Putamen (tissue), 1 donor: ENCODE measurements around the gene PPP2R1B.
A peak's percentile ranks its signal among the peaks of the same experiment; 100 is the strongest.

Source experiments
- DNase-seq: peaks from one replicate; pipeline ENCODE4 v3.0.0-alpha.2; 2016; ENCODE audit warnings: low spot score

The PPP2R1B gene

DNA sequence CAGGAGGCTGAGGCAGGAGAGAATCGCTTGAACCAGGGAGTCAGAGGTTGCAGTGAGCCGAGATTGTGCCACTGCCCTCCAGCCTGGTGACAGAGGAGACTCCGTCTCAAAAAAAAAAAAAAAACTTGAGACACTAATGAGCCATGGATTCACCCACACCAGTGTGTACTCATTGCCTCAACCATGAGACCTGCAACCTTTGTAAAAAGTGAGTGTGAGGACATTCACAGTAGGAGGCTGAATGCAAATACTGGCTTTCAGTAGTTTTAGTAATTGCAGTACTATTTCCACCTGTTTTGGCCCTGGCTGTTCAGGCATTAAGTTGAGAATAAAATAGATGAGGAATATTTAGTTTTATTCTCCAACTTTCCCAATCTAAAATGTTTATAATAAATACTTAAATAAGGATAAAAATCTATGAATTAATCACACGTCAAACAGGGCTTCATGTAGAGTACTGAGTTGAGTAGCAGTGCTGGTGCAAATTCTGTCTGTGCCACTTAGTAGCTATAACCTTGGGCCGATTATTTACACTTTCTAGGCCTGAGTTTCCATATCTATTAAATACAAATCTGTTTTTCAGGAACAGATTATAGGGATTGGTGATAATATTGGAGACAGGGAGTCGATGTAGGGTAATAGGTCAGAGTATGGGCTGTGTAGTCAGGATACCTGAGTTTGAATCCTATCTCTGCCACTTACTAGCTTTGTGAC, 72.8 kb downstream of the PPP2R1B start:
- DNase-seq: no peak

DNA sequence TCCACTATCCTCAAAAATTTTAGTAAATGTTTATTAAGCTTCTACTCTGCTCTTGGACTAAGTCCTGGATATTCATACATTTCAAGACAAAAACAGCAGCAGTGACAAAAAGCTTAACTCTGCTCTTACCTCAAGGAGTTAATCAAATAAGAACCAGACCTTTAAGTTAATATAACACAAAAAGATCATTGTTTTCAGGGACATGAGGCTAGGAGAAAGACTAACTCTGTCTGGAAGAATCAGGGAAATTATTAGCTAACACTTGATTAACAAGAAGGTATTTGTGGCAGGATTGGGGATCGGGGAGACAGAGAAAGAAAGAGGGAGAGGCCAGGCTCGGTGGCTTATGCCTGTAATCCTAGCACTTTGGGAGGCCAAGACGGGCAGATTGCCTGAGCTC, 74.4 kb downstream of the PPP2R1B start:
- DNase-seq: no peak

DNA sequence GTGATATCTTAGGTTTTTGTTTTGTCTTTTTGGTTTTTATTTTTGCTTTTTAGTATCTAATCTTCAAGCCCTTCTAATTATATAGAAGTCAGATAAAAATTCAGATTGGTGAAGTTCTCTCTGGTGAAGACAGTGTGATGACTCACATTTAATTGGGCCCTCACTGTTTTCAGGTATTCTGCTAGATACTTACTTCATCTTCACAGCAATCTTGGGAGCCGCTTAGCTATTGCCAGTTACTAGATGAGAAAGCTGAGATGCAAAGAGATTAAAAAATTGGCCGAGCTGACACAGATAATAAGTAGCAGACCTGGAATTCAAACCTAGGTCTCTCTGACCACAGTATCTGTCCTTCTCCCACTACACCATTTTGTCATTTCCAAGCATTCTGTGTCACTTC, 75.0 kb downstream of the PPP2R1B start:
- peak; percentile 49 for DNase-seq

DNA sequence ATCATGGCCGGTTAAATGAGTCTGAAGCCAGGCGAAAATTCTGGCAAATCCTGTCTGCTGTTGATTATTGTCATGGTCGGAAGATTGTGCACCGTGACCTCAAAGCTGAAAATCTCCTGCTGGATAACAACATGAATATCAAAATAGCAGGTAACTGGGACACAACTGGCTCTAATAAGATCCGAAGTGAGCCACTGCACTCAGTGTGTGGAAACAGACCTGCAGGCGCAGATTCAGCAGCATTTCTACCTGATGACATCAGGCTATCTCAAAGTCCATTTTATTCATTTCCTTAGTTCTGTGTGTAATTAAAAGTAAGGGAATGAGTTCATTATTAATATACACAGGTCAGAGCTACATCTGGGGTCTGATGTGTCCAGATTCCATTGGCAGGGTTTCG, 78.2 kb downstream of the PPP2R1B start:
- no peak for DNase-seq

DNA sequence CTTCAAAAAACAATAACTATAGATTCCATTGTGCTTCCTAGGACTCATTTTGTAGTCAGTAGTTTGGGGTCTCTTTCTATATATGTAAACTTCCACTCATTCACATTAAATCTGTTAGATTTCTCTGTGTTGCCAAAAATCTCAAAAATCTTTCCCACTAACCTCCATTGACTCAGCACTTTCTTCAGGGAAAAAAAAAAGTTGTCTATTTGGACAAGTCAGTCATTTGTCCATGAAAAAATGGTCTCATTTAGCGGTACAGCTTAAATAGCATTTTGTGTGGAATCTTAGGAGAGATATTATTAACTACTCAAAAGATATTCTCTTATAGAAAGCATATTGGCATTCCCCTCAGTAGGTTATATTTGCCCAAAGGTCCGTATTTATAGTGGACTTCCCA, 81.9 kb downstream of the PPP2R1B start:
- no peak for DNase-seq

DNA sequence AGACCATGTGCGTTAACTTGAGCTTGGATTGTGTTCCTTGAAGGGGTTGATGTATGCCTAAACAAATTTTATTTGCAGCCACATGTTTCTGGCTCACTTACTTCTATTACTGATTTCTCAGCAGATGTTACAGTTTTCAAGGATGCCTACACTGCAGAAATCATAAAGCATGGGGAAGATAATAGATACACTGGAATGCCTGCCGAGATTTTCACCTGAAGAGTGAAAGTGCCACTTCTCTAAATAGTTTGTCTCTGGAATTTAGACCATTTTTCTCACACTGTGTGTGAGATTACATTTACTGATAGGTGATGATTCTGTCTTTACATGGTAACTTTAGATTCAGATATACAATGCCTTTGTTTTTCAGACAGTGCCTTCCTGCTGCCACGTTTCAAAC, 82.4 kb downstream of the PPP2R1B start:
- no peak for DNase-seq

DNA sequence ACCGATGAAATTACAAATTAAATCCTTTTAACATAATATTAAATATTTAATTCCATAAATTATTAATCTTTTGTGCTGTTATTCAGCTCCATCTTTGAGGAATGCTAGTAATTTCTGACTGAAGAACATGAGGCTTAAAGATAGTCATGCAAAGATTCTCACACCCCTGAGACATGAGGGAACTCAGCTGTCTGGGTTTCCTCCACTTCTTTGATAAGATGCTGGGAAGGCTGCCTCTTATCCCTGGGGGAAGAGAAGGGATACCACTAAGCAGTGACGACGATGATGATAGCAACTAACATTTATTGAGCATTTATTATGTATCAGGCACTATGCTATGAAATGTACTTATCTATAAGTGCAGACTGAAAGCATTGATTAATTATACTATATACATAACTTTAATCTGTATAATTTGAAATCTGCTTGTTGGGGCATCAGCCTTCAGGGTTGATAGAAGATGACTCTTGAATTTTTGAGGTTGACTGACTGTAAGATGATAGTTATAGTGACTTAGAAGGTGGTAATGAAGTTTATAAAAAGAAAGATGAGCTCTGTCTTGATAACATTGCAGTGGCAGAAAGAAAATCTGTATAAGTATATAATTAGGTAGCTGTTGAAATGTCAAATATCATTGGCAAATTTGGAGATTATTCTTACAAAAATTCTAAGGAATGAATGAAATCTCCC, 85.6 kb downstream of the PPP2R1B start:
- DNase-seq: no peak
